HCT116 (cell line): ENCODE results near the gene MTA3. TPM values are rescaled to one million over a fixed set of nuclear protein-coding genes. Genes with fewer than 3 reads are reported as not detected.
"Not testable (repeated sequence)": the region's sequence is repeated elsewhere in the genome, so short reads cannot be mapped to it uniquely, and the experiment has no call there.

ENCODE experiments used
- ATAC-seq: fragments of 200-7000 bp; cut with Tn5 transposase; 2 replicates; pipeline ENCODE4 v1.9.1; 2020; ENCODE audit warnings: mild to moderate bottlenecking, moderate library complexity
- BruUV-seq: library from RNA; stranded (reverse); fragments of 400-500 nt; replicated peaks from 2 replicates; lab custom pipeline; 2021; lab: Mats Ljungman, UMichigan
- CTCF ChIA-PET: fragments of 300-600 bp; sonication (Branson Sonifier 250); formaldehyde crosslinking; loops from one replicate; lab custom pipeline; 2021; ENCODE audit warnings: antibody characterized with exemption; lab: Charles Lee
- POLR2A ChIA-PET: fragments of 300-600, 350-600 bp; sonication (Branson Sonifier 250); formaldehyde crosslinking; loops from one replicate; lab custom pipeline; 2021; ENCODE audit warnings: antibody characterized with exemption; lab: Charles Lee
- RAD21 ChIA-PET, 2 experiments: fragments of 300-600 bp; sonication (Branson Sonifier 250); formaldehyde crosslinking; loops; one replicate each; lab custom pipeline; 2023; ENCODE audit warnings: low total read pairs in 2 of 2; ENCODE audit not compliant: uncharacterized antibody in 2 of 2, unreplicated experiment in 2 of 2, low non-redundant PET in 1 of 2; lab: Charles Lee
- DNase-seq: peaks from one replicate; pipeline ENCODE4 v3.0.0-alpha.2; 2010; ENCODE audit warnings: low read depth, low spot score
- H2AFZ ChIP-seq: fragments of 200-600 bp; shearing (Covaris generic), sonication (generic); 2 replicates; pipeline ENCODE4 v1.6.1; 2017; ENCODE audit warnings: low read depth, mixed run types, mixed read lengths, antibody characterized with exemption, low read length; ENCODE audit not compliant: poor library complexity, severe bottlenecking
- H3K27ac ChIP-seq: 2 replicates; pipeline ENCODE4 v1.5.1; 2012; ENCODE audit warnings: low read depth, low read length
- H3K27me3 ChIP-seq: fragments of 200-600 bp; sonication (generic); 2 replicates; pipeline ENCODE4 v1.6.1; 2016; ENCODE audit warnings: mixed run types, low read length, mixed read lengths; ENCODE audit not compliant: insufficient read depth
- H3K36me3 ChIP-seq, 2 experiments: fragments of 200-500 bp in 1 of 2; fragments of 200-600 bp in 1 of 2; sonication (Bioruptor generic) in 1 of 2; sonication (generic) in 1 of 2; 2 replicates each; pipeline versions ENCODE4 v1.5.1 to v1.6.1; 2014 to 2016; ENCODE audit warnings: low read length in 2 of 2, inconsistent platforms in 1 of 2, mixed read lengths in 1 of 2, mixed run types in 1 of 2; ENCODE audit not compliant: insufficient read depth in 2 of 2, control insufficient read depth in 1 of 2
- H3K4me1 ChIP-seq, 2 experiments: fragments of 200-600 bp in 1 of 2; sonication (generic) in 1 of 2; 2 replicates each; pipeline versions ENCODE4 v1.5.1 to v1.6.1; 2012 to 2017; ENCODE audit warnings: low read length in 2 of 2, inconsistent platforms in 1 of 2, mild to moderate bottlenecking in 1 of 2, mixed read lengths in 1 of 2, mixed run types in 1 of 2, moderate library complexity in 1 of 2; ENCODE audit not compliant: insufficient read depth in 2 of 2, control insufficient read depth in 1 of 2
- H3K4me2 ChIP-seq: fragments of 200-600 bp; sonication (generic); 2 replicates; pipeline ENCODE4 v1.6.1; 2017; ENCODE audit warnings: mixed run types, low read length, mixed read lengths
- H3K4me3 ChIP-seq, 2 experiments: fragments of 200-600 bp in 1 of 2; sonication (generic) in 1 of 2; replicated peaks in 1 of 2; 2 replicates each; pipeline ENCODE4 v1.5.1; 2011 to 2016; ENCODE audit warnings: low read length in 2 of 2, control low read depth in 1 of 2, low read depth in 1 of 2, mild to moderate bottlenecking in 1 of 2, mixed read lengths in 1 of 2, mixed run types in 1 of 2
- H3K79me2 ChIP-seq: fragments of 200-600 bp; sonication (generic); 2 replicates; pipeline ENCODE4 v1.6.1; 2017; ENCODE audit warnings: mild to moderate bottlenecking, mixed run types, low read length, moderate library complexity, mixed read lengths; ENCODE audit not compliant: insufficient read depth
- H3K9ac ChIP-seq: fragments of 200-600 bp; sonication (generic); 2 replicates; pipeline ENCODE4 v1.6.1; 2016; ENCODE audit warnings: low read length, mixed read lengths
- H3K9me2 ChIP-seq: fragments of 200-600 bp; sonication (generic), shearing (Covaris generic); 2 replicates; pipeline ENCODE4 v1.6.1; 2017; ENCODE audit warnings: mixed run types, mild to moderate bottlenecking, moderate library complexity; ENCODE audit not compliant: insufficient read depth
- H3K9me3 ChIP-seq, 2 experiments: fragments of 200-500 bp in 1 of 2; fragments of 200-600 bp in 1 of 2; sonication (Bioruptor generic) in 1 of 2; sonication (generic) in 1 of 2; 2 replicates each; pipeline ENCODE4 v1.6.1; 2014 to 2017; ENCODE audit warnings: low read length in 2 of 2, mixed read lengths in 2 of 2, inconsistent platforms in 1 of 2, low read depth in 1 of 2, mild to moderate bottlenecking in 1 of 2, mixed run types in 1 of 2, moderate library complexity in 1 of 2; ENCODE audit not compliant: control insufficient read depth in 1 of 2, insufficient read depth in 1 of 2
- H4K20me1 ChIP-seq: fragments of 200-600 bp; sonication (generic), shearing (Covaris generic); 2 replicates; pipeline ENCODE4 v1.6.1; 2017; ENCODE audit warnings: mixed run types, mild to moderate bottlenecking, moderate library complexity; ENCODE audit not compliant: insufficient read depth
- CBX3 ChIP-seq: IDR thresholded peaks from 2 replicates; pipeline ENCODE4 v1.6.1; 2012; ENCODE audit warnings: low read depth
- CTCF ChIP-seq, 3 experiments: fragments of 200-600 bp in 1 of 3; sonication (generic) in 1 of 3; IDR thresholded peaks in 2 of 3; conservative IDR thresholded peaks in 1 of 3; 2 replicates each; pipeline ENCODE4 v1.5.1; 2012 to 2017; ENCODE audit warnings: low read depth in 2 of 3, low read length in 2 of 3, antibody characterized with exemption in 1 of 3, borderline replicate concordance in 1 of 3, control low read depth in 1 of 3, mild to moderate bottlenecking in 1 of 3, mixed read lengths in 1 of 3, mixed run types in 1 of 3, moderate library complexity in 1 of 3; ENCODE audit not compliant: insufficient read depth in 1 of 3
- EGR1 ChIP-seq: IDR thresholded peaks from 2 replicates; pipeline ENCODE4 v1.6.1; 2012; ENCODE audit warnings: low read depth
- ELF1 ChIP-seq: IDR thresholded peaks from 2 replicates; pipeline ENCODE4 v1.6.1; 2012; ENCODE audit warnings: low read depth, borderline replicate concordance
- EZH2 ChIP-seq: fragments of 200-600 bp; sonication (generic); IDR thresholded peaks from 2 replicates; pipeline ENCODE4 v1.6.1; 2017; ENCODE audit warnings: antibody characterized with exemption, mixed run types
- REST ChIP-seq: IDR thresholded peaks from 2 replicates; pipeline ENCODE4 v1.6.1; 2012; ENCODE audit warnings: low read depth
- SRF ChIP-seq: IDR thresholded peaks from 2 replicates; pipeline ENCODE4 v1.6.1; 2012; ENCODE audit warnings: low read depth
- TCF7L2 ChIP-seq: IDR thresholded peaks from 2 replicates; pipeline ENCODE4 v1.7.0; 2011; ENCODE audit warnings: borderline replicate concordance, inconsistent platforms; ENCODE audit not compliant: insufficient read depth, insufficient read length; ENCODE audit errors: extremely low read depth
- ZFX ChIP-seq: fragments of 450-650 bp; IDR thresholded peaks from 2 replicates; pipeline ENCODE4 v1.6.1; 2017
- intact Hi-C: fragments of 100-400 bp; cut with micrococcal nuclease; formaldehyde crosslinking; loops from 2 replicates; pipeline ENCODE4 v1.10.0; 2022
- total RNA-seq: library from RNA; stranded (reverse); gene quantifications from one replicate; pipeline ENCODE4 v1.2.1, GENCODE V29; 2021; ENCODE audit not compliant: unreplicated experiment
- TF ChIP-seq, protein P1 (sequence below): IDR thresholded peaks from 2 replicates; pipeline ENCODE4 v1.6.1; 2012
- TF ChIP-seq, protein P2 (sequence below): IDR thresholded peaks from 2 replicates; pipeline ENCODE4 v1.6.1; 2011; ENCODE audit warnings: mild to moderate bottlenecking, low read length, moderate library complexity; ENCODE audit not compliant: insufficient replicate concordance; ENCODE audit errors: extremely low read depth

Gene MTA3
- total RNA-seq, 1 experiment from 2014 or later: 46.3 TPM

- H3K4me2 ChIP-seq, H3K27me3 ChIP-seq, CTCF ChIA-PET, DNase-seq, H3K27ac ChIP-seq, H3K4me1 ChIP-seq, H3K9me3 ChIP-seq, H3K4me3 ChIP-seq, intact Hi-C loops, H3K36me3 ChIP-seq, ATAC-seq, H4K20me1 ChIP-seq, POLR2A ChIA-PET, H3K9ac ChIP-seq, H2AFZ ChIP-seq, H3K79me2 ChIP-seq, RAD21 ChIA-PET, H3K9me2 ChIP-seq, BruUV-seq: not testable (repeated sequence)
Observed at GRCh38 chr2:42606166-42606565, 37.7 kb downstream of the MTA3 start.

- H3K4me1 ChIP-seq: no peaks in the 10 kb centered on the region; a peak in 1 of 4 replicates
- H3K4me2 ChIP-seq: no peak overlapping the region
- DNase-seq: no peak
- no TSS peak for BruUV-seq
- no peaks in the 10 kb centered on the region for H4K20me1 ChIP-seq
- CTCF ChIA-PET: no interaction called here
- 0 out of 4 replicates have a peak, but pooled peaks cover 0 to 4% of the 10 kb centered on the region in 2 experiments for H3K36me3 ChIP-seq
- no peak for ATAC-seq
- H2AFZ ChIP-seq: no peak overlapping the region
- no peaks in the 10 kb centered on the region for H3K27me3 ChIP-seq
- no peak overlapping the region for H3K27ac ChIP-seq
- H3K9ac ChIP-seq: no peak overlapping the region
- H3K9me2 ChIP-seq: no peaks in the 10 kb centered on the region
- POLR2A ChIA-PET: no interaction called here
- intact Hi-C loops: no loop called here
- no peaks in the 10 kb centered on the region for H3K79me2 ChIP-seq
- H3K9me3 ChIP-seq: no peaks in the 10 kb centered on the region
- RAD21 ChIA-PET: no interaction called here
- no peak overlapping the region for H3K4me3 ChIP-seq
- TF ChIP-seq TCF7L2 (no peak), EGR1 (no peak), SRF (no peak), ZFX (no peak), CTCF (IDR thresholded peaks at IDR 0.05 in 2 of 3, conservative IDR thresholded peaks at IDR 0.05 in 1 of 3; ENCODE audit: borderline replicate concordance in 1 of 3, insufficient read depth in 1 of 3, low read depth in 2 of 3, low read length in 2 of 3) (no peak), EZH2 (no peak), REST (no peak), ELF1 (no peak), CBX3 (no peak)
- TF ChIP-seq, protein P1, sequence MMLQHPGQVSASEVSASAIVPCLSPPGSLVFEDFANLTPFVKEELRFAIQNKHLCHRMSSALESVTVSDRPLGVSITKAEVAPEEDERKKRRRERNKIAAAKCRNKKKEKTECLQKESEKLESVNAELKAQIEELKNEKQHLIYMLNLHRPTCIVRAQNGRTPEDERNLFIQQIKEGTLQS: no peak
- TF ChIP-seq, protein P2, sequence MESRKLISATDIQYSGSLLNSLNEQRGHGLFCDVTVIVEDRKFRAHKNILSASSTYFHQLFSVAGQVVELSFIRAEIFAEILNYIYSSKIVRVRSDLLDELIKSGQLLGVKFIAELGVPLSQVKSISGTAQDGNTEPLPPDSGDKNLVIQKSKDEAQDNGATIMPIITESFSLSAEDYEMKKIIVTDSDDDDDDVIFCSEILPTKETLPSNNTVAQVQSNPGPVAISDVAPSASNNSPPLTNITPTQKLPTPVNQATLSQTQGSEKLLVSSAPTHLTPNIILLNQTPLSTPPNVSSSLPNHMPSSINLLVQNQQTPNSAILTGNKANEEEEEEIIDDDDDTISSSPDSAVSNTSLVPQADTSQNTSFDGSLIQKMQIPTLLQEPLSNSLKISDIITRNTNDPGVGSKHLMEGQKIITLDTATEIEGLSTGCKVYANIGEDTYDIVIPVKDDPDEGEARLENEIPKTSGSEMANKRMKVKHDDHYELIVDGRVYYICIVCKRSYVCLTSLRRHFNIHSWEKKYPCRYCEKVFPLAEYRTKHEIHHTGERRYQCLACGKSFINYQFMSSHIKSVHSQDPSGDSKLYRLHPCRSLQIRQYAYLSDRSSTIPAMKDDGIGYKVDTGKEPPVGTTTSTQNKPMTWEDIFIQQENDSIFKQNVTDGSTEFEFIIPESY: no peak
Observed at GRCh38 chr2:42607101-42607637, 38.7 kb downstream of the MTA3 start.
